ENCODE measurements around the gene COPB2. TPM values are rescaled to one million over a fixed set of nuclear protein-coding genes. Genes with fewer than 3 reads are reported as not detected.

Gene COPB2
- total RNA-seq, 1 donor: 164 TPM

GRCh38 chr3:139361276-139361675, 28.2 kb downstream of the COPB2 start:
- H3K4me1 ChIP-seq (ENCODE audit: insufficient read depth, low read length): no peaks in the 10 kb centered on the region
- H3K4me2 ChIP-seq (ENCODE audit: insufficient read depth, low read length): no peak overlapping the region
- no peak overlapping the region for H2AFZ ChIP-seq (ENCODE audit: low read length)
- H3K9me3 ChIP-seq (ENCODE audit: low read depth, low read length): no peaks in the 10 kb centered on the region
- H3K79me2 ChIP-seq (ENCODE audit: insufficient read depth, low read length): peaks cover 30% of the 10 kb centered on the region
- peaks cover 7% of the 10 kb centered on the region for H4K20me1 ChIP-seq (ENCODE audit: insufficient read depth, low read length)
- TF ChIP-seq, protein P1, sequence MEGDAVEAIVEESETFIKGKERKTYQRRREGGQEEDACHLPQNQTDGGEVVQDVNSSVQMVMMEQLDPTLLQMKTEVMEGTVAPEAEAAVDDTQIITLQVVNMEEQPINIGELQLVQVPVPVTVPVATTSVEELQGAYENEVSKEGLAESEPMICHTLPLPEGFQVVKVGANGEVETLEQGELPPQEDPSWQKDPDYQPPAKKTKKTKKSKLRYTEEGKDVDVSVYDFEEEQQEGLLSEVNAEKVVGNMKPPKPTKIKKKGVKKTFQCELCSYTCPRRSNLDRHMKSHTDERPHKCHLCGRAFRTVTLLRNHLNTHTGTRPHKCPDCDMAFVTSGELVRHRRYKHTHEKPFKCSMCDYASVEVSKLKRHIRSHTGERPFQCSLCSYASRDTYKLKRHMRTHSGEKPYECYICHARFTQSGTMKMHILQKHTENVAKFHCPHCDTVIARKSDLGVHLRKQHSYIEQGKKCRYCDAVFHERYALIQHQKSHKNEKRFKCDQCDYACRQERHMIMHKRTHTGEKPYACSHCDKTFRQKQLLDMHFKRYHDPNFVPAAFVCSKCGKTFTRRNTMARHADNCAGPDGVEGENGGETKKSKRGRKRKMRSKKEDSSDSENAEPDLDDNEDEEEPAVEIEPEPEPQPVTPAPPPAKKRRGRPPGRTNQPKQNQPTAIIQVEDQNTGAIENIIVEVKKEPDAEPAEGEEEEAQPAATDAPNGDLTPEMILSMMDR (IDR thresholded peaks at IDR 0.05; ENCODE audit: extremely low read depth, low read depth, low read length): no peak
- H3K36me3 ChIP-seq (ENCODE audit: insufficient read depth, low read length): peaks cover 96% of the 10 kb centered on the region
- DNase-seq (ENCODE audit: insufficient read length, low spot score, missing footprints): no peak
- no peak overlapping the region for H3K27ac ChIP-seq (ENCODE audit: low read depth, low read length)
- no peaks in the 10 kb centered on the region for H3K27me3 ChIP-seq (ENCODE audit: insufficient read depth, low read length)
- H3K4me3 ChIP-seq (ENCODE audit: insufficient read depth, low read length): no peak overlapping the region

- no peak overlapping the region for H2AFZ ChIP-seq (ENCODE audit: low read length)
- H3K9me3 ChIP-seq (ENCODE audit: low read depth, low read length): no peaks in the 10 kb centered on the region
- no peaks in the 10 kb centered on the region for H3K27me3 ChIP-seq (ENCODE audit: insufficient read depth, low read length)
- peaks cover 12% of the 10 kb centered on the region for H3K79me2 ChIP-seq (ENCODE audit: insufficient read depth, low read length)
- no peak for DNase-seq (ENCODE audit: insufficient read length, low spot score, missing footprints)
- peaks cover 98% of the 10 kb centered on the region for H3K36me3 ChIP-seq (ENCODE audit: insufficient read depth, low read length)
- no peak overlapping the region for H3K4me2 ChIP-seq (ENCODE audit: insufficient read depth, low read length)
- peaks cover 7% of the 10 kb centered on the region for H4K20me1 ChIP-seq (ENCODE audit: insufficient read depth, low read length)
- TF ChIP-seq, protein P1 (IDR thresholded peaks at IDR 0.05; ENCODE audit: extremely low read depth, low read depth, low read length): no peak
- H3K4me3 ChIP-seq (ENCODE audit: insufficient read depth, low read length): no peak overlapping the region
- no peaks in the 10 kb centered on the region for H3K4me1 ChIP-seq (ENCODE audit: insufficient read depth, low read length)
- H3K27ac ChIP-seq (ENCODE audit: low read depth, low read length): no peak overlapping the region
Measured at GRCh38 chr3:139358841-139359562, 30.4 kb downstream of the COPB2 start.

GRCh38 chr3:139357899-139358298, 31.5 kb downstream of the COPB2 start:
- Histone ChIP-seq H3K27ac (ENCODE audit: low read depth, low read length) (no peak overlapping the region), H4K20me1 (ENCODE audit: insufficient read depth, low read length) (peaks cover 7% of the 10 kb centered on the region), H3K79me2 (ENCODE audit: insufficient read depth, low read length) (peaks cover 3% of the 10 kb centered on the region), H3K9me3 (ENCODE audit: low read depth, low read length) (no peaks in the 10 kb centered on the region), H3K36me3 (ENCODE audit: insufficient read depth, low read length) (peaks cover 99% of the 10 kb centered on the region), H2AFZ (ENCODE audit: low read length) (no peak overlapping the region), H3K4me3 (ENCODE audit: insufficient read depth, low read length) (no peak overlapping the region), H3K27me3 (ENCODE audit: insufficient read depth, low read length) (no peaks in the 10 kb centered on the region), H3K4me2 (ENCODE audit: insufficient read depth, low read length) (no peak overlapping the region), H3K4me1 (ENCODE audit: insufficient read depth, low read length) (no peaks in the 10 kb centered on the region)
- no peak for DNase-seq (ENCODE audit: insufficient read length, low spot score, missing footprints)
- TF ChIP-seq, protein P1 (IDR thresholded peaks at IDR 0.05; ENCODE audit: extremely low read depth, low read depth, low read length): no peak

DNA sequence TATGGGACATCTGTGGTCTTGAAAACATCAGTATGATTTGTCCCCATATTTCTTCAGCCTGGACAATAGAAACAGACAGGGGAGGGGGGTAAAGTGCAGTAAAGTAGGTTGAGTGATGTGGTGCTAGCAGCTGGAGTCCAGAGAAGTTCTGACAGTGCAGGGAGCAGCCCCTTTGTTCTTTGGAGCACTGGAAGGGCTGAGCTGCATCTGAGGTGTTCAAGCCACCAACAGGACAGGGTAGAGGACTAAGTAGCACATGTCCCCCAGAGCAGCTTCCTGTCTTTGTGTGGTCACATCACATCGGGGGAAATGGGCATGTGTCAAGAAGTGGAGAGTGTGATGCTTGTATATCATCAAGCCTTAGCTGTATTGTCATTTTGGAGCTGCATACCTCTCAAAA, 33.6 kb downstream of the COPB2 start:
- DNase-seq (ENCODE audit: insufficient read length, low spot score, missing footprints): no peak
- H3K36me3 ChIP-seq (ENCODE audit: insufficient read depth, low read length): peaks cover 99% of the 10 kb centered on the region

More for the DNA sequence above, 33.6 kb downstream of the COPB2 start:
- Histone ChIP-seq H3K27ac (ENCODE audit: low read depth, low read length) (no peak overlapping the region), H4K20me1 (ENCODE audit: insufficient read depth, low read length) (peaks cover 4% of the 10 kb centered on the region), H3K79me2 (ENCODE audit: insufficient read depth, low read length) (no peaks in the 10 kb centered on the region), H3K4me1 (ENCODE audit: insufficient read depth, low read length) (no peaks in the 10 kb centered on the region), H3K4me2 (ENCODE audit: insufficient read depth, low read length) (no peak overlapping the region), H2AFZ (ENCODE audit: low read length) (no peak overlapping the region), H3K27me3 (ENCODE audit: insufficient read depth, low read length) (no peaks in the 10 kb centered on the region), H3K4me3 (ENCODE audit: insufficient read depth, low read length) (no peak overlapping the region), H3K9me3 (ENCODE audit: low read depth, low read length) (no peaks in the 10 kb centered on the region)
- TF ChIP-seq, protein P1 (IDR thresholded peaks at IDR 0.05; ENCODE audit: extremely low read depth, low read depth, low read length): no peak
